ENCODE data around the gene UTP11.

Gene UTP11

GRCh38 chr1:38068220-38068979, 55.9 kb downstream of the UTP11 start:
- no peak for DNase-seq (ENCODE audit: low read depth in 2 of 2, low spot score in 1 of 2)

DNA sequence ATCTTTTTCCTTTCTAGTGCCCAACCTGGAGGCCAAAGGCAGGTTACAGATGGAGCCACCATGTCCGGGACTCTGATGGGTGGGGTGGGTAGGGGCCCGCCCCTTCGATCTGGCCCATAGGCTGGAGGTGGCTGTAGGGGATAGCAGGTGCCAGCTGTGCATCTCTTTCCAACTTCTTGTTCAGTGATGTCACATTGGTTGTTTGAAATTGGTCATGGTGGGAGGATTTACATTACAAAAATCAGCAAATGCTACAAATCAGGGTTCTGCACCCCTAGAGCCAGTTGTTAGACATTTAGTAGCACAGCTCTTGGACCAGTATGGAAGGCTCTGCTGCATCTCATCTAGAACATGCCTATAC, 56.4 kb downstream of the UTP11 start:
- no peak for DNase-seq (ENCODE audit: low read depth in 2 of 2, low spot score in 1 of 2)

DNA sequence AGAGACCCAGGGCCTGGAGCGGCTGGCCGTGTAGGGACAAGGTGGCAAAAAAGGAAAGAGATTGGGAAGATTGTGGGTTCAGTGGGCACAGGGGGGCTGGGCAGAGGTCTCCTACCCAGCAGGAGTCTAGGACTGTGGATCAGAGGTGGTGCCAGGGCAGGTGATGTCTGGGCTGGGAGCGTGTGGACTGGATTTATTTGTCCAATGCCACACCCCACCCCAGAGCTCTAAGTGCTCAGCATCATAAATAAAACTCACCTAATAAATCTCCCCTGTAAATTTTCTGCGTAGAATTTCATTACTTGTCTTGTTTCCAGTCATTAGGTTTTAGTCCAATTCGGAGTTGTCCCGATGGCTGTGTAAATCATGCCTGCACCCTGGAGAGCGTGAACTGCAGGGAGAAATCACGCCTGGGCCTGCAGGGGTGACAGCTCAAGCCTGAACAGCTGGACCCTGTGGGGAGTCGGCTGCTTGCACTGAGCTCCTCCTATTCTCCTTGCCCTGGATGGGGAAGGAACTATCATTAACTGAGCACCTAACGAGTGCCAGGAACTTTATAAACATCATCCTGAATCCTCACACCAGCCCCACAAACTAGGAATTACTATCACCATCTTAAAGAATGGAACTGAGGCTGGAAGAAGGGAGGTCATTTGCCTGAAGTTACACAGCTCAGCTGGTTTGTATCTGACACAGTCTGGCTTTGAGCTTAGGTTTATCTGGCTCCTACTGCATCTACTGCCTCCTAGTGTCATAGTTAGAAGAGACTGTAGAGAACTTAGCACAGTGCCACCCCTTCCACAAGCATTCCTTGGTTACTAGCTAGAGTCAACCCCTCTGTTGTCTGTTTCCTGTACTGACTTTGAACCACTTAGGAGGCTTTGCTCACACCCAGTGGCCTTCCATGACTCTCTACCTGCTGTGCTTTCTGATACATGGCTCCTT, 59.0 kb downstream of the UTP11 start:
- DNase-seq (ENCODE audit: low read depth in 2 of 2, low spot score in 1 of 2): no peak

DNA sequence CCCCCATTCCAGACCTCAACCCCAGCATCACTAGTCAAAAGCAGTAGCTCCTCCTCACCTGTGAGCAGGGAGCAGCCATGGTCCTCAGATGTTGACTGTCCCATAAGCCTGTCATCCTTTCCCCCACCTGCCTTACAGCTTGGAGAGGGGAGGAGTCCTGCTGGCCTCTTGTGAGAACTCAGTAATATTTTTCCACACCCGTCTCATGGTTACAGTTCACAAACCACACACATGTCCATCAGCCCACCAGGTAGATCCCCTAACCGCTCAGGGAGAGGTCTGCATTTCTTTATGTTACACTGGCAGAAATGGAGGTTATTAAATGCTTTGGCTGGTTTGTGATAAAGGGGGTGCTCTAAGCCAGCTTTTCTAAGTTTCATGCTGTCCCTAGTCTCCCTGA, 60.3 kb downstream of the UTP11 start:
- DNase-seq (ENCODE audit: low read depth in 2 of 2, low spot score in 1 of 2): no peak

GRCh38 chr1:38073534-38074301, 61.2 kb downstream of the UTP11 start:
- no peak for DNase-seq (ENCODE audit: low read depth in 2 of 2, low spot score in 1 of 2)

- no peak for DNase-seq (ENCODE audit: low read depth in 2 of 2, low spot score in 1 of 2)
Measured at GRCh38 chr1:38074302-38074677, 61.8 kb downstream of the UTP11 start.
